ENCODE measurements around the gene MICAL3.

MICAL3 gene

DNA sequence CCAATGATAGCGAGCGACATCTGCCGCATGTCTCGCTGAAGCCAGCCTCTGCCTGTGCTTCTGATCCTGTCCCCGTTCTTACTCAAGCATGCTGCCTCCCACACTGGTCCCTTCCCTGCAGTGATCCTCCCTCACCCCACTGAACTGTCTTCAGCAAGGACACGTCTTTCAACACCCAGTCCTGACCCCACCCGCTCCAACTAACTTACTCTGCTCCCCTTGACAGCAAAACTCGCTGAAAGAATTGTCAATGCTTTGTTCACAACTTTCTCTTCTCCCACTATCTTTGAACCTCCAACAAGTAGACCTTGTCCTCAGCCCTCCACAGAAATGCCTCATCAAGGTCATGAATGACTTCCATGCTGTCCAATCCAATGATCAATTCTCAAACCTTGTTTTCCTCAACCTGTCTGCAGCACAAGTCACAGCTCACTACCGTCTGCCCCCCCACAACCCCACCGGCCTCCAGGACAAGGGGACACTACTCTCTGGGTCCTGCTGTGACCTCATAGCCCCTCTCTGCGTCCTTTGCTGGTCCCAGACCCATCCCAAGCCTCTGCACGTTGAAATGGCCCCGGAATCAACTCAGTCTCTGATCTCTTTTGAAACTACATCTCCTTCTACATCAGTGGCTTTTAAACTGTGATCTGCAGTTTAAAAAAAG, 108.0 kb downstream of the MICAL3 start:
- DNase-seq = no peak

DNA sequence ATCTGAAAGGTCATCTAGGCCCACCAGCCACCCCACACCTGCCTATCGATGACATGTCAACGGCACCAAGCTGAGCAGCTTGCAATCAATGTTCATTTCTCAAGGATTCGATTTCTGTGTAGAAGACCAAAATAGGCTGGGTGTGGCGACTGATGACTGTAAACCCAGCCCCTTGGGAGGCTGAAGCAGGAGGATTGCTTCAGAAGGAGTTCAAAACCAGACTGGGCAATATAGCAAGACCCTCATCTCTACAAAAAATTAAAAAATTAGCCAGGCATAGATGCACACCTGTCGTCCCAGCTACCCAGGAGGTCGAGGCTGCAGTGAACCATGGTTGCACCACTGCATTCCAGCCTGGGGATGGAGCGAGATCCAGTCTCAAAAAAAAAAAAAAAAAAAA, 108.7 kb downstream of the MICAL3 start:
- no peak for DNase-seq

DNA sequence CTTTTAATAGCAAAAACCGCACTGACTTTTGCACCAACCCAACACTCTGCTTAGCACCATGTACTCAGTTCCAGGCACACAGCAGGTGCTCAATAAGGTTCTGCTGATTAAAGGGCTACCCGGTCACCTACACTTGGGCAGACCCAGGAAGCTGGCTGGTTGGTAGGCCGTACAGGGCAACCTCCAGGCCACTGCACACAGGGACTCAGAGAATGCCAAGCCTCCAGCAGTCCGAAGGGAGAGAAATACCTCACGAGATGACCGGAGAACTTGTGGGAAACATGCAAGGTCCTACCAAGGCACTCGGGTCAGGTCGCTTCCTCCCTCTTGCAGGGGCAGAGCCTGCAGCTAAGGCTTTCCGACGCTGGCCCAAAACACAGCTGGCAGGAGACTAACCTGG, 109.2 kb downstream of the MICAL3 start:
- no peak for DNase-seq

DNA sequence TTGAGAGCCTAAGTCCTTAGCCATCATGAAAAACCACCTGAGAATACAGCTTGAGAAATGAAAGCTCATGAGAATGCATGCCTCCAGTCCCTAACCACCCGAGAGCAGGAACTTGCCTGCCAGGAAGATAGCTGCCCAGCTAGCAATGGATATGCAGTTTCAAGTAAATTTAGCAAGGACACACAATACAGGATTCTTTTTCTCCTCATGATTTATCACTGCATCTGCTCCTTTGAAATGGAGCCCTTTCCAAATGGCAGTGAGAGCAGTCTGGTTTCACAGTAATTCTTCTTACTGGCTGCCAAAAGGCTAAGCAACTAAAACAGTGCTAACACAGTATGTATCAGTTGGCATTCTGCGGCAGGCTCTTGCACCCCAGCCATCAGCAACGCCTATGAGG, 109.9 kb downstream of the MICAL3 start:
- DNase-seq = no peak

DNA sequence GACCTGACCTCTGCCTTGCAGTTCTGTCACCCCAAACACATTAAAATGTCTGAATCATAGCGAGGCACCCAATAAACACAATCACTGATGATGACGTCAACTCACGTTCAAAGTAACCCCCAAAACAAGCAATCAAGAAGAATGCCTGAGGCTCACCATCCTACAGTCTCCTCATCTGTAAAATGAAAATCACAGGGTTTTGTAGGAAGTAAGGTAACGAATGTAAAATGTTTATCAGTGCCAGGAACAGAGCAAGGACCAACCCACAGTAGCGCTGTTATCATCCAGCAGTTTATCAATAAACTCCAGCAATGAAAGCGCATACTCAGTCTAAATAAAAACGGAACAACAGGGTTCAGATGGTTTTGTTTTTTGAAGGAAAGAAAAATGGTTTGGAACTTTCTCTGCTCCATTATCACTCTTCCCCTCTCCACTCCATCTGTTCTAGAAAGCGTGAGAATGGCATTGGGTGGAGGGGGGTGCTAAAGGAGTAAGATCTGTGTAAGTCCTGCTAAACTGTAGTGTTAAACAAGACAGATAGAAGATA, 110.5 kb downstream of the MICAL3 start:
- DNase-seq = no peak

DNA sequence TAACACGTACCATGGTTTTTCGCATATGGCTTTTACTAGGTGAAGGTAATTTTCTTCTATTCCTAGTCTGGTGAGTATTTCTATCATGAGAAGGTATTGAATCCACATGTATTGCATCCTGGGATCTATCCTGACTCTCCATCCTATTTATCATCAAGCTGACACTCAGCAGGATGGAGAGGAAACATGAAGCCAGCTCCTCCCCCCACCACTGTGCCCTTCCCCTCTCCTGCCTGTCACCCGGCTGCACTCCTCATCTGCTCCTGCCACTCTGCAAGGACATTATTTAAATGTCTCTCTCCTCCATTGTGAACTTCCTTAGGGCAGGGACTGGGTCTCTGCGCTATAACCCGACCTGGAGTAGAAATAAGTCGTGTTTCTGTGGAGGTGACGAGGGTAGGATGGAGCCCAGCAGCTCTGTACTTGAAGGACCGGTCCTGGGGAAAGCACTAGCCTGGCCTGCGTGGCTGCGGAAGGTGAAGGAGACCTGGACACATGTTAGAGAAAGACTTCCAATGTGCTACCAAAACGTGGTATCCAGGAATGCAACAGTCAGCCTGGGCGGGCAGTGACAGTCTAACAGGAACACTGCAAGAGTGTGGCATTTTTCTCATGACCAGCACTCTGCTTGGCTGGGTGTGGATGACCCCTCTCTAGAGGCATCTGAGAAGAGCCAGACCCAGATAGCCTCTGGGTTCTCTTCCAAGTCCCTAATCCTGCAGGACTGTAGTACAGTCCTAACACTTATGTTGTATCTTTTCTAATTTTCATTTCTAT, 111.2 kb downstream of the MICAL3 start:
- no peak for DNase-seq

DNA sequence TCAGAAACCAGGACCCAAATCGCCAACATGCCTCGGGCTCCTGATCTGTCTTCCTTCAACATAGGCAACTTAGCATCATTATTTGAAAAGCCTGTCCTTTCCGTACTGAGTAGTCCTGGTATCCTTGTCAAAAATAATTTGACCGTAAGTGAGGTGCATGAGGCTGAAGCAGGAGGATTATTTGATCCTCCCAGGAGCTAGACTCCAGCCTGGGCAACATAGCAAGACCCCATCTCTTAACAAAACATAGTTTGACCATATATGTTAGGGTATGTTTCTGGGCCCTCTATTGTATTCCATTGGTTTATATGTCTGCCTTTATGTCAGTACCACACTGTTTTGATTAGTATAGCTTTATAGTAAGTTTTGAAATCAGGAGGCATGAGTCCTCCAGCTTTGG, 112.5 kb downstream of the MICAL3 start:
- no peak for DNase-seq

DNA sequence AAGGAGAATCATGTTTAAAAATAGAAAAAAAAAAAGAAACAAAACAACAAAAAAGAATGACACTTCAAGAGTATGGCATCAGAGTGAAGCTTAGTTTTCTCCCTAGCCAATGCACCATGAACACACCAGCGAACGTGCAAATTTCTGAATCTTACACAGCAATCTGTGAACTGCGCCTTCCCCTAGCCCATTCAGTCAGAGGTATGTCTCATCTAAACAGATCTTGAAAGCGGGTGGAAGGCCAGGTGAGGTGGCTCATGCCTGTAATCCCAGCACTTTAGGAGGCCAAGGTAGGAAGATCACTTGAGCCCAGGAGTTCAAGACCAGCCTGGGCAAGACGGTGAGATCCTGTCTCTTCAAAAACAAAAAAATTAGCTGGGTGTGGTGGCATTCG, 113.1 kb downstream of the MICAL3 start:
- DNase-seq = no peak

DNA sequence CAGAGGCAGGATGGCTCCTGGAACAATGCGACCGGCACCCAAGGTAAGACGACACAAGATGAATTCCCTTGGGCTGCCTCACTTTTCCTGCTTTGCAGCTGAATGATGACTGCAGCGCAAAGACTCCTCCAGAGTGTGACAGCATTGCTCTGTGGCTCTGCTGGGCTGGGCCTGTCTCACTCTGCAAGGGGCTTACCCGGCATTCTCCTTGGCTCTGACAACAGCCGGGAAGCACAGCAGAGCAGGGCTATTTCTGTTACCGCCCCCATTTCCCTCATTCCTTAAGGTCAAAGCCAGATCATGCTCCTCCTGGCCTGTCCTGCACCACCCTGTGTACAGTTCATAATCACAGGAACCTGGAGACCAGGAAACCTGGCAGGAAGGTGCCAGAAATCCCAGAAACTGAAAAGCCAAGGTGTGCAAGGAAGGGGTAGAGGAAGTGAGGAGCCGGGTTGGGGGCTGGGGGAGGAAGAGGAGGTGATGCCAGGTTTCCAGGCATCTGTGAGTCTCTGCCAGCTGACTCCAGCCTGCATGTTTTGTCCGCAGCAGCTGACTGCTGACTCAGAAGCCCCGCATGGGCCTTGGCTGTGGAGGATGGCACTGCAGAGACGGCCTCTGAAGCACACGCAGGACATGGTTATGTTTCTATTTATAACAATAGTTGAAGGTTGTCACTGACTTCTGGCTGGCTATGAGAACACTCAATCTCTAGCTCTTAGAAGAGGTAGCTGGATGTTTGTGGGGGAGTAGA, 113.6 kb downstream of the MICAL3 start:
- peak in 48 of 51 donors; percentile 26 to 87 (median 68) for DNase-seq

DNA sequence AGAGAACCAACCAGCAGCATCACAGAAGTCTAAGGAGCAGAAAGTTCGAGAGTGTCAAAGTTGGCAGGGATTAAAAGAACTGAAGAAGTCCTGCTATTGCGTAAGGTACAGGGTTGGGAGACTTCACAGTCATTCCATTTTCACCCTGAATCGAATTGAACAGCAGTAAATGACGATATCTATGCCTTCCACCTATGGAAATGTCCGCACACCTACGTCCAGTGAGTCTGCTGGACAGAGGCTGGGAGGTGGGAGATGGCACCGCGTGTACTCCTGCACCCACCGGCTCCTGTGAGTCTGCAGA, 116.7 kb downstream of the MICAL3 start:
- no peak for DNase-seq

DNA sequence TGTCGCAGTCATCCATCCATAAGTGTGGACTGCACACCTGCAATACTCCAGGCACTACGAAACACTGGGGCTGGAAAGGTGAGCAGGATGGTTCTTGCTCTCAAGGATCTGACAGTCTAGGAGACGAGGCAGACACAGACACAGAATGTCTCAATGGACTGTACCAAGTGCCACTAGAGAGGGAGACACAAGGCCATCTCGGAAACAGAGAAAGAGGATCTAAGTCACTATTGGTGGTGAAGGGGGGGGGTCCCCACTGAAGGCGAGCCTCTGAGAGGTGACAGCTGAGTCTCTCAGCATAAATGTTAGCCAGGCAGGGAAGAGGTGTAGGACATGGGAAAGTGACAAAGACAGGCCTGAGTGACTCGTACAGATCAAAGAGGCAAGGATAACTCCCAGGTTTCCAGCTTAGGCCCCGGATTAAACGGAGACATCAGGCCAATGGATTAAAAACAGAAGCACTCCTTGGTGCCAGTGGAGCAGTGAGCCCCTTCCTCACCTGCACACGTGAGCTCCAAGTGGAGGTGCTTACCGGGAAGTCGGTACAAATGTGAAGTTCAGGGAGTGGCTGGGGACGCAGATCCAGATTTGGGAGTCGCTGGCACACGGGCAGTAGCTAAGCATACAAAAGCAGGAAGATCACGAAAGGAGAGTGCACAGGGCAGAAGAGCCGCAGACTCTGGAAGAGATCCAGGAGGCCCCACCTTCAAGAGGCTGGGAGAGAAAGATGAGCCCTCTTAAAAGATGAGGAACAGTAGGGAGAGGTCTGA, 117.2 kb downstream of the MICAL3 start:
- no peak for DNase-seq

DNA sequence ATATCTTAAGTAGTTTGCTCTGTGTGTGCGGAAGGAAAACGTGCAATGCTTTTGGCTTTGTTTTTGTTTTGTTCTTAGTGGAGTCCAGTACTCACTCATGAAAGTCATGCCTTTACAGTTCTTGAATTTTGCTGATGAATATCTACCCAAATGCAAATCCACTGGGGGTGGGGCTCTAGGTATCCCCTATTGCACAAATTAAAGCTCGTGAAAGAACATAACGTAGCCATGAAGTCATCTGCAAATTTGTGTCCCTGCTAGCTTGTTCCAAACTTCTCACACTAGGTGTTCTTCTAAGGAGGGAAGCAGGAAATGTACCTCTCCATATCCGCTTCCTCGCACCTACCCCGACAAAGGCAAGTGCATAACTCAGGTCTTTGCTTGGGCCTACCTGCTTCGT, 118.9 kb downstream of the MICAL3 start:
- no peak for DNase-seq

DNA sequence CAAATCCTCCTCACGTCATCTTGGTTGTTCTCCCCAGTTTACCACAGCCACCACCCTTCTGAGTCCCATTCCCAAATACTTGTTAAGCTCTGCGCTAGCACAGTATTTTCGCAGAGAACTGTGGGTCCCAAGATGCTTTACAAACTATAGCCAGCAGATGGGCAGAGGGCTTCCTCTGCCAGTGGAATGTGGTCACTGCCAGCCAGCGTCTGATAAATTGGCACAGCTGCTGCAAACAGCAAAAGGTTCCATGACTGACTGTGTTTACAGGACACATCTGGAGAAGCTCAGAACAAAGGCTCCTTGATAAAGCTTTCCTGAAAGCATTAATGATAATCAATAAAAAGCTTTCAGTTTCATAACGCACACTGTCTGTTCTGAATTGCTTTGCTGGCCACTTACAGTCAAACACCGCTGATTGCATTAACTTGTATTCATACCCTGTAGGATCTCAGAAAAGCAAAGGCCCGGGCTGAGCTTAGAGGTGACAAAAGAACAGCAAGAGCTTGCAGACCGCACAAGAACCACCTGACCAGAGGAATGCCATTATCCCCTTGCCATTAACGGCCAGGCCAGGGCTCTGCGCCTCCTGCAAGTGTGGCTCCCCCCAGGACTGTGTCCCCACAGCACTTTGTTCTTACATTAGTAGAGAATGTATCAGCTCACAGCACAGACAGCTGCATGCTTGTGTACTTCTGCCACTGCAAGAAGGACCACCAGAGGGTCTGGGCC, 120.6 kb downstream of the MICAL3 start:
- peak in 19 of 51 donors; percentile 12 to 65 (median 31) for DNase-seq

DNA sequence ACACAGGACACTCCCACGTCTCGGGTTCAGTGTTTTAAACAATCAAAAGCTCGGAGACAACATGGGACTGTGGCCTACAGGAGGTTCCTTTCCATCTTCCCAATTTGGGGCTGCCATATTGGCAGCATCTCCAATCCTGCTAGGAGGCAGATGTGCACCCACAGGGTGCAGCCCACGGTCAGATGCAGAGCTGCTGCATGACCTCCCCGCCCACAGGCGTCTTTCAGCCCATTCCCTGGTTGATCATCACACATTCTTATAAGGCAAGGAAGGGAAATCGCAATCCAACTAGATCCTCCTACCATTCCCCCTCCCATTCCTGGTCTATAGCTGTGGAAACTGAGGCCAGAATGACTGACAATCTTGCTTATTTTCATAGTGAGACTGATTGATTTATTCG, 121.4 kb downstream of the MICAL3 start:
- DNase-seq = no peak

DNA sequence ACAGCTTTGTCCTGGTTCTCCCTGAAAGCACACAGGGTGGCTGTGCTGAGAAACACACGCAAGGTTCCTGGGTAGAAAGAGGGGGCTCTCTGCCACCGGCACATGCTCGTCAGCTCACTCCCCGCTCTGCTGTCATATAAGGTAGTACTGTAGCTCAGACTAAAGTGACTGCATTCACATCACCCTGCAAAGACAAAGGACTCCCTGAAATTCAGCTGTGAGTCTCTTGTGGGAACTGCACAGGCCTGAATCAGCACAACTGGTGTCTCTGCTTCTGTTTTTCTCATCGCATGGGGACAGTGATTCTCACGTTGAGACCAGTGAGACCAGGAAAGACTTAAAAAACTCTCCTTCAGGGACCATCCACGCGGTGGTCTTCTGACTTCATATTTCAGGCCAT, 126.0 kb downstream of the MICAL3 start:
- DNase-seq = peak in 2 of 51 donors; percentile 20 to 29

DNA sequence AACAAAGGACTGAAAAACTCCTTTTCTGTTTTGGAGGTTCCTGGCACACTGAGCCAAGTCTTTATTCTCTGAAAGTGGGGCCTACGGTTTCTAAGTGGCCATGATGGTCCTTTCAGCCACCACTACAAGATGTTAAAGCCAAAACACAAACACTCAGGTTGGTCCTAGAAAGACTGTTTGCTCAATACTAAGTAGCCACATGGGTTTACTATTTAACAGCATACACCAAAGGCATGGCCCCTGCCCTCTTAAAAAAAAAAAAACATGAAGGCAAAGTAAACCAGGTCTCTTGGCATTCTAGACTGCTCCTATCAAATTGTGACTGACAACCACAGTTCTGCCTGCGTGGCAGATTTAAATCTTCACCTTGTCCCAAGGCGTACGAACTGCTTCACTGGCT, 126.5 kb downstream of the MICAL3 start:
- DNase-seq = no peak

DNA sequence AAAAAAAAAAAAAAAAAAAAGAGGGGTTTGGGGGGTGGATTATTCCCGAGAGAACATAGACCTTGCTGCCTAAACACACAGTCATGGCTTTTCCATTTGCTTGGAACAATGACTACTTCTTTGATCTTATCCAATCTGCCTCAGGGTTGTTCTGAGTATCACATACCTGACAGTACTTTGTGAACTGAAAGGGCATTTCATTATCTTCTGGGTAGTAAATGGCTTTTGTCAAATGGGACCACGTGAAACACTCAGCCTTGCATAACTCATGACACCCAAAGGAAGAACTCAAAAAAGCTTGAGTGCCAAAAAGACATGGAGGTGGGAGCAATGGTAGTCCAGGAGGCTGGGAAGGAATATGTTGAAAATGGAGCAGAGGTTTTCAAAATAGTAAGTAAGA, 126.9 kb downstream of the MICAL3 start:
- no peak for DNase-seq

DNA sequence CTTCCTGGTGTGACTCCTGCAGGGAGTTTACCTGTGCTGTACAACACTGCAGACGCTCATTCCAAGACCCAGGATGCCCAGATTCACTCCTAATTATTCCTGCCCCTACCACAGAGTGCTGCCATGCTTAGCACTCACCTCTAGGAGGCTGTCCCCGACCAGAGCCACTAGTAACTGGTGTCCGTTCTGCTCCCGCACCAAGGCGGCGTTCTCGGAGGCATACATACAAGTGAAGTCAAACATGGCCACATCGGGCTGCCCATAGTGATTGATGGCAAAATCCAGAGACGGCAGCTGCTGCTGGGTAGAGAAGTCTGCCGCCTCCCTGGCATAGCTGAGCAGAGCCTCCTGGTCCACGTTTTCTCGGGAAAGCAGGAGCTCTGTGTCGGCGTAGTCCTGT, 127.8 kb downstream of the MICAL3 start:
- DNase-seq = peak in 18 of 51 donors; percentile 13 to 59 (median 36)

DNA sequence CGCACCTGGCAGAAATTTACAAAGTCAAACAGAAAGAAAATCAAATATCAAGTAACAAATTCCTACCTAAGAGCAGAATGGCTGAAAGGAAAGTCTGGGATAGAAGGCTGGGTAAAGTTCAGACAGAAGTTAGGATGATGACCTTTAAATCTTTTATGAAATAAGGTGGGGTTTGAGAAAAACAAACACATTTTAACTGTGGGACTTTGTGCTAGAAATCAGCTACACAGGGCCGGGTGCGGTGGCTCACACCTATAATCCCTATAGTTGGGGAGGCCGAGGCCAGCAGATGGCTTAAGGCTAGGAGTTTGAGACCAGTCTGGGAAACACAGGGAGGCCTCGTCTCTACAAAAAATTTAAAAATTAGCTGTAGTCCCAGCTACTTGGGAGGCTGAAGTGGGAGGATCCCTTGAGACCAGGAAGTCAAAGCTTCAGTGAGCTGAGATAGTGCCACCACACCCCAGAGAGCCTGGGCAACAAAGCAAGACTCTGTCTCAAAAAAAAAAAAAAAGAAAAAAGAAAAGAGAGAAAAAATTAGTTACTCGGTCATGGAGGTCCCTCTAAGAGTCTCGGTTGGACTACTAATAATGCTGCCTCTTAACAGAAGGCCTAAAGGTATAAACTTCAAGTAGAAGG, 130.3 kb downstream of the MICAL3 start:
- DNase-seq = no peak

DNA sequence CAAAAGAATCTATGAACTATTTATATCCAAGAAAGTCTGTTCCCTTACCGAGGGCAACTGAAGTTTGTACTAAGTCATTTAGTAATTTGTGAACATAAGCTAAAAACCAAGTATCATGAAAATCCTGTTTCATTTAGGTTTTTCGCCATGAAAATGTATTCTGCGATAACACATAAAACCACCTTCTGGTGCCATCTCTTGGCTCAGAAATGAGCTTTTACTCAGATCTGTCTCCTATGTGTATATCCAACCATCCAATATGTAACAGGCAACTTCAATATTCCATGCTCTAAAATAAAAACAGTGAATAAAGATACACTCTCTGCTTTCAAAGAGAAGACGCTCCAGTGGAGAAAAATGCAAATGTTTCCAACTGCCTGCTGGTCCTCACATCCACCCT, 132.0 kb downstream of the MICAL3 start:
- DNase-seq = no peak

Data from hypothalamus (tissue), 51 donors.